HG03139 (cell line): ENCODE results near the gene CFAP100.

ENCODE experiments used
- ATAC-seq: cut with Tn5 transposase; IDR thresholded peaks from one replicate; pipeline ENCODE4 v1.9.1; 2021; ENCODE audit not compliant: unreplicated experiment

CFAP100 gene

DNA sequence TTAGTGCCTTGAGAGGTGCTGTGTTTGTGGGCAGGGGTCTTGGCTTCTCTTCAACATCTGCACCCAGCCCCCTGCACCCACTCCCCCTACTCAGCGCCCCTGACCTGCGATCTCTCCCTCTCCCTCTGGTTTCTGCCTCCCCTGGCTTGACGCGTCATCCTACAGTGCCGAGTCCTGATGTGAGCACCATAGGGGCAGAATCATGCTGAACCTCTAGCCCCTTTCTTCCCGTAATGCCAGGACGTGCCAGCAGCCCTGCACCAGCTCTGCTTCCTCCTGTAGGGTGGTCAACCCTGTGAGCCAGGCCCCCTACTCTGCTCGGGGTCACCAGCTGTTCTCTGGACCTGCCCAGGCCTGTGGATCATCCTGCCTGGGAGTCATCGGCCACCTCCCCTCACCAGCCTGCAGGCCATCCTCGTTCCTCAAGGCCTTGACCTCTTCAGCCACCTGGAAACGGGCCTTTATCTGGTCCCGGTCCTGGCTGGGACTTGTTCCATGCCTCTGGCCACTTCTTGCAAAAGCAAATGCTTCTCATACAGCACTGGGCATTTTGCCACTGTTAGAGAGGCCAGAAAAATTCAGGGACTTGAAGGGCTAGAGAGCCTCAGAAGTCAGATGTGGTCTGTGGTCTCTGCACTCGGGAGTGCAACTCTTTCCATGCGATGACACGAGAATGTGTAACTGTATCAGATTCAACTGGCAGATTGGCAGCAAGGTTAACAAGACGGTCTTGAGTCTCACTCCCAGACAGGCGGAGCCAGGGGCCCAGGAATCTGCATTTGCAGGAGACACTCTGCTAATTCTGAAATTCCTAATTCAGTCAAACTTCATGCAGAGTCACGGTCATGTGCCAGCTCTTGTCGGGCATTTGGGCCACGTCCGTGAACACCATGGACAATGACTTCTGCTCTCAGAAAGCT lies 20.8 kb upstream of the CFAP100 start:
- no peak for ATAC-seq

DNA sequence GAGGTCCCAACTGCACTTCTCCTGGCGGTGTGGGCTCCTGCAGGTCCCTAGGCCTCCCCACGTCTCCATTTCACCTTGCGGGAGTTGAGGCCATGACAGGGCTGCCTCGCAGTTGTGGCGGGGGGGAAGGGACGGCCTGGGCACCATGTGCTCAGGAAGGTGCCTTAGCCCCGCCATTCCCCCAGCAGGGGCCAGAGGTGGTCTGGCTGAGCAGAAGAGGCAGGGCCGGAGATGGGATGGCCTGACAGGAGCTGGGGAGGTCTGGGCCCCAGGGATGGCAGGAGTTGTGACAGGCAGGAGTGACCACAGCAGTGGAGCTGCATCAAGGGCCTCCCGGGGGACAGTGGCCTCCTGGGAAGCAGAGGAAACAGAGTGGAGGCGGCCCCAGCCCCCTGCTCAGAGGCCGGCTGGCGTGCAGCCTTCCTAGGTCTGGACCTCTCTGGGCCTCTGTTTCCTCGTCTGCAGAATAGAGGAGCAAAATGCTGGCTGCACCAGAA lies 18.8 kb upstream of the CFAP100 start:
- no peak for ATAC-seq

DNA sequence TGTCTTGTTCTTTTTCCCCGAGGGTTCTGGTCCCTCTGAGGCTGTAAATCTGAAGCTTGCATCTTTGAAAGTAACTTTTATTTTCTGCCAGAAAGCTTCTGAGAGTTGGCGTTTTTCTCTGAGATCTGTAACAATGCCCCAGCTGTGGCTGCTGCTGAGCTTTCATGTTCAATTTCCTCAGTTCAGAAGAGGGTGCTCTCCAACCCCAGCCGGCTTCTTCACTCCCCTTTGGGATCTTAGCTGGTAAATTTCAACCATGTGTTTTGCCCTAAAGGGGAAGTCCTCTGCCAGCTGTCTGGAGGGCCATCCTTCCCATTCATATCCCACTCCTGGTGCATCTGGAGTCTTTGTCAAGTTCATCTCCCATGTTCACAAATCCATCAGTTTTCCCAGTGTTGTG lies 18.3 kb upstream of the CFAP100 start:
- ATAC-seq: no peak

DNA sequence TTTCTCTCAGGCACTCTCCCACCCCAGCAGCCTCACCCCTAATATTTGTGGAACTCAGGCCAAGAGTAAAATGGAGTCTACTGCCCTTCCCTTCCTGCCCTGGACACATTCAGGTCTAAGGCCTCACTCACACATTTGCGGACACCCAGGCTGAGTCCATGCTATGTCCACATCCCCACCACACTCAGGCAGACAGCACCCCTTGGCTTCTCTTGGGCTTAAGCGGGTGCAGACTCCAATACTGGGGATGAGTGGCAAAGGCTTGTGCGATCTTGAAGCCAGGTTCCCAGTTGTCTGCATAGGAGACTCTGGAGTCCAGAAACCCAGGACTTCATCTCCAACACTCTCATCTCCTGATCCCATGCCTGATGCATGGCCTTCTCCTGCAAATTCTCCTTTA lies 17.5 kb upstream of the CFAP100 start:
- ATAC-seq: no peak

DNA sequence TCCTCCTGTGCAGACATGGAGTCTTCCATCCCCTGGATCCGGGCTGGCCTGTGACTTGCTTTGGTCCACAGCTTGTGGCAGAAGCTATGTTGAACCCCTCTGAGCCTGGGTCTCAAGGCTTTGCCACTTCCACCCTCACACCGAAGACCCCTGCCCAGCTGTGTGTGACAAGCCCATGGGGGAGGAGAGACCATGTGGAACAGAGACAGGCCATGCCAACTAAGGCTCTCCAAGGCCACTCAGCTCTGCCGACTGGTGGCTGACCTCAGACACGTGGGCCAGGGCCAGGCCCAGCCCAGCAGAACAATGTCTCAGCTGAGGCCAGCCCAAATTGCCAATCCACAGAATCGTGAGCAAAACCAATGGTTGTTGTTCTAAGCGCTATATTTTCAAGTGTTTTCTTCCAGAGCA lies 16.4 kb upstream of the CFAP100 start:
- no peak for ATAC-seq

DNA sequence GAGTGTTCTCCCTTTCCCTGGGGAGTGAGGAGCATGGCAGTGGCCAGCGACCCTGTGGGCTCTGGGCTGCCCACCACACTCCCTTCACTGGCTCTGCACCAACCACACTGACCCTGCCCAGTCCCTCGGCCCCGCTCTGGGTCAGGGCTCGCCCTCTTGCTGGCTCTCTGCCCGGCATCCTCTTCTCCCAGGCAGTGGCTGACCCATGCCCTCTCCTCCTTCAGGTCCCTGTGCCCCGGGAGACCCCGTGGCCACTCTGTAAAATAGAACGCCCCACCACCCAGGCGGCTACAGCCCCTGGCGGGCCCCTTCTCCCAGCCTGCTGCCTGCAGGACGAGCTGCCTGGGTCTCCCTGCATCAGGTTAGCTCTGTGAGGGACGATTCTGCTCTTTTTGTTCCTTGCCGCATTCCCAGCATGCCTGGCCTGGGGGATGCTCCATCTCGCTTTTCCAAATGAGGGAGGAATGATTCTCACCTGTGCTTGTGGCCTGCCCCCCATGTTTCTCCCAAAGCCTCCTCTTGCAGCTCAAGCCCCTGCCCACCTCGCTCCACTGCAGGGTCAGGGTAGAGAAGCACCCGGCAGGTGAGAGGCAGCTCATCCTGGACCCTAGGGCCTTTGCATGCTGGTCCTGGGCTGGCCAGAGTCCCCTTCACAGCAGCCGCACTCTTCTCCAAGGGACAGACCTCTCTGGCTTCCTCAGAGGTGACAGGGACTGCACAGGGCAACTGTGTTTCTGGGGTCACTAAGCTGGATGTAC lies 14.5 kb upstream of the CFAP100 start:
- no peak for ATAC-seq

DNA sequence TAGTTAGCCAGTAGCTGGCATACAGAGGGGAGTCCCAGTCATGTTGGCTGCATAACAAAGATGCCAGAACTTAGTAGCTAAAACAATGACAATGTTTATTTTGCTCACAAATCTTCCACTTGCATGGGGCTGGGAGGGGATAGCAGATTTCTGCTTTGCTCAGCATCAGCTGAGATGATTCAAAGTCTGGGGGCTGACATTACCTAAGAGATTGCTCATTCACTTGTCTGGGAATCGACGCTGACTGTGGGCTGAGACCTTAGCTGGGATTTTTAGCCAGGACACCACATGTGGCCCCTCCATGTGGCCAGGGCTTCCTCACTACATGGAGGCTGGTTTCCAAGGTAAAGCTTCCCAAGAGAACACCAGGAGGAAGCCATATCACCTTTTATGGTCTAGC lies 12.7 kb upstream of the CFAP100 start:
- no peak for ATAC-seq

DNA sequence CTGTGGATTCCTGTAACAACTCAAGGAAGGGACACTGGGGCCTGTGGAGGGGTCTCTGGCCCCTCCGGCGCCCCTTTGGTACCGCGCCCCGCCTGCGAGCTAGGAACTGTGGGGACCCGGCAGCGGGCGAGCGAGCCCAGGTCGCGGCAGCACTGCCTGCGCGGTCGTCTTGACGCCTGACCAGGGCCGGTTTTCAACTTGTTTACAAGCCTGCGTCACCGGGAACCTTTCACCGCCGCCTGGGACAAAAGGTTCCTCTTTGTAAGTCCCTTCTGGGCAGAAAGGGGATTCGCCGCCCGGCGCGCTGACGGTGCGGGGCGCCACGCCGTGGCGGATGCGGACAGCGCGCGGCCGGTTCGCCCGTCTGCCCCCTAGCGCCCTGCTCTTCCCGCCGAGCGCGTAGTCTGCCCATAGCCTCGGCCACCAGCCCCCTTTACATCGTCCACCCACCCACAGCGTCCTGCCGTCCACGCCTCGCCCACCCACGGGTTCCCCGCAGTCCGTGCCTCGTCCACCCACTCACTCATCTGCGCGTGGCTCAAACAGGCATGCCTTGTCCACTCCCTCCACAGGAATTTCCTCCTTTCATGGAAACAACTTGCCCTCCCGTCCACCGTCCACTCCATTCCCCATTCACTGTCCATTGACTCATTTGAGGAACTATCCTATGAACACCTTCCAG lies 5.5 kb upstream of the CFAP100 start:
- ATAC-seq: peak; percentile 61

DNA sequence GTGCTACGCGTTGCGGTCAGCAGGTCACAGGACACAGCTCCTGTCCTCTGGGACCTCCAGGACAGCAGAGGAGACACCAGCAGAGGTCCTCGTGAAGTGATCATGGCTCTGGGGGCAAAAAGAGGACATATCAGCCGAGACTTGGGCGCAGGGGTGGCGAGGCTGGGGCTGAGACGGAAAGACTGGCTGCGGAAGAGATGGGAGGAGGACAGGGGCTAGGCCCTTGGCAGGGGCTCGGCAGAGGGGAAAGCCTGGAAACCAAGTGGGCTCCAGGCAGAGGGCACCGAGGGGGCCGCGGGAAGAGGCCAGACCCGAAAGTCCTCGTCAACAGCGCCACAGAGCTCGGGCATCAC lies 4.9 kb upstream of the CFAP100 start:
- ATAC-seq: no peak

DNA sequence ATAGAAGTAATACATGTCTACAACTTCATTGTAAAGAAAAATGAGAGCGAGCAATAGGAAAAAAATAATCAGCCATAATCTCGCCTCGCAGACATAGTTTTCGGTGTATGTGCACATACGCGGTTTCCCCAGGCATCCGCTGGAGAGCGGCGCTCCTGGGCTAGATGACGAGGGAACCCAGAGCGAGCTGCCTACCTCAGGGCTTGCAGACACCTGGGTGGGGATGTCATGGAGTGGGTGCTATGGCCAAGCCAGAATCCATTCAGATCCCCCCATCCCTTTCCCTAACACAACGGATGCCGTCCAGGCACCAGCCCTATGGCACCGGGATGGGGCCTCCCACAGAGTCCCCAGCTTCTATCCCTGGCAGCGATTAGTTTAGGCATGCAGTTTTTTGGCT lies 4.5 kb upstream of the CFAP100 start:
- ATAC-seq: no peak

DNA sequence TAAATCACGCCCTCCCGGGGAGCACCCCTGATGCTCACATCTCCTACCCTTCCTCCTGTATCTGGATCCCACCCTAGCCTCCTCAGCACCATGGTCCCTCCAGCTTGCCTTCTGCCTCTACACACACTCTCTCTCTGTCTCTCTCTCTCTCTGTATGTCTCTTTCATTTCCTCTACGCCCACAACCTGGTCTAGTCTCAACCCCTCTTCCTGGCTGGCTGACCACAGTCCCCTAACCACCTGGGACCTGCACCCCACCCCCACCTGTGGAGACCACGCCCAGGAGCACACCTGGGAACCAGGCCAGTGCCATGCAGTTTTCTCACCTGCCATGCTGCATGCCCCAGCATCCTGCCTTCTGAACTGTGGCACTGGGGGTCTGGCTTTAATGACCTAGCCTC lies 4.0 kb upstream of the CFAP100 start:
- no peak for ATAC-seq

DNA sequence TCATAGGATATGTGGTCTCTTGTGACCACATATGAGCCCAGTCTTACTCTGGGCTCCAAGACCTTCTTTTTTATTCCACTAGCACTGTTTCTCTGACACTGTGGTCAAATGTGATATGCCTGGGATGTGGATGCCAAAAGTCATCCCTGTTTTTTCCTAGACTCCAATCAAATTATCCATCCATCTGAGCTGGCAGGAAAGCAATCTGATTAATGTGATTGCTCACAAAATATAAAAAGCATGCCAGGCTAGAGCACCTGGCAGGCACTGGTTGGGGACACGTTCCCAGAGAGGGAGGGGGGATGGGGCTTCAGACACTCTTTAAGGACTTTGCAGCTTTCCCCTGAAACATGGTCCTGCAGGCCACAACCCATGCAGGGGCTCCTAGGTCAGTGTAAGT lies 3.1 kb upstream of the CFAP100 start:
- ATAC-seq: no peak

DNA sequence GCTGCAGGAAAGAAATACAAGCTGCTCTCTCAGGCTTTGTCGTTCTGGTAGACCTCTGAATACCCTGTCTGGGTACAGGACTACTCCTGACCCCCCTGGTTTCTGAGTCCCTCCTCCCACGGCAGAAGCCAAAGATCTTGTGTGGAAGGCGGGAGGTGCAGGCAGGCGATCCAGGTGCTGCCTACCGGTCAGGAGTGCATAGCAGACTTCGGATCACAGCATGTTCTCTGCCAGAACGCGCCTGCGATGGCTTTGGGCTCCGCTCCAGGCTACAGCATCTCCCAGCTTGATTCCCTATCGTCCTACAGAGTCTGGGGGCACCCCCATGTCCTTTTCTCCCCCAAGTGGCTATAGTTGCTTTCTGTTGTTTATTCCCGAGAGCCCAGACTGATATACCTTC lies 2.5 kb upstream of the CFAP100 start:
- no peak for ATAC-seq

DNA sequence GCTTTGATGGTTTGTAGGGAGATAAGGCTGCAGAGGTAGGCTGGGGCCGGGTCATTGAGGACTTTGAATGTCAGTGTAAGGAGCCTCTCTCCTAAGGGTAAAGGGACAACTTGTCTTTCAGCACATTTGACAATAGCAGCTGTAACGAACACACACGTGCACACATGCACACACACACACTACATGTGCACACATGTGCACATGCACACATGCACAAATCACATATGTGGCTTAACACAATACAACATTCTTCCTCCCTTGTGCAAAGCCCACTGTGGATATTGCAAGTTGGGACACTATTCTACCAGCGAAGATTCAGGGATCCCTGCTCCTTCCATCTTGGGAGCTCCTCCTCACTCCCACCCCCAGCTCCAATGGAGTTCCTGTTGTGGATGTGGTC lies 1.1 kb upstream of the CFAP100 start:
- no peak for ATAC-seq

DNA sequence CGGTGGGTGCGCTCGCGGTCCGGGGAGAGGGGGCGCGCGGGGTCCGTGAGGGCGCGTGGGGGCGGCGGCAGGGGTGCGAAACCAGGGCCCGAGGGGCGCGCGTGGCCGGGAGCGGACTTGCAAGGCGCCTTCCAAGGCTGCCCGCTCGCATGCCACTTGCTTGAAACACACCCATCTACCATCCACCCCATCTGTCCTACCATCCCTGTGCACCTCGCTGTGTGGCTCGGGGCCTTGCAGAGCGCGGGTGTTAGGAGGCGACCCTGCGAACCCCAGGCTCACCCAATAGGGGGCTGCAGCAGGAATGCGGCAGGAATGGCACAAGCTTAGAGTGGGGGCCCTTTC lies 240 bp downstream of the CFAP100 start:
- no peak for ATAC-seq

DNA sequence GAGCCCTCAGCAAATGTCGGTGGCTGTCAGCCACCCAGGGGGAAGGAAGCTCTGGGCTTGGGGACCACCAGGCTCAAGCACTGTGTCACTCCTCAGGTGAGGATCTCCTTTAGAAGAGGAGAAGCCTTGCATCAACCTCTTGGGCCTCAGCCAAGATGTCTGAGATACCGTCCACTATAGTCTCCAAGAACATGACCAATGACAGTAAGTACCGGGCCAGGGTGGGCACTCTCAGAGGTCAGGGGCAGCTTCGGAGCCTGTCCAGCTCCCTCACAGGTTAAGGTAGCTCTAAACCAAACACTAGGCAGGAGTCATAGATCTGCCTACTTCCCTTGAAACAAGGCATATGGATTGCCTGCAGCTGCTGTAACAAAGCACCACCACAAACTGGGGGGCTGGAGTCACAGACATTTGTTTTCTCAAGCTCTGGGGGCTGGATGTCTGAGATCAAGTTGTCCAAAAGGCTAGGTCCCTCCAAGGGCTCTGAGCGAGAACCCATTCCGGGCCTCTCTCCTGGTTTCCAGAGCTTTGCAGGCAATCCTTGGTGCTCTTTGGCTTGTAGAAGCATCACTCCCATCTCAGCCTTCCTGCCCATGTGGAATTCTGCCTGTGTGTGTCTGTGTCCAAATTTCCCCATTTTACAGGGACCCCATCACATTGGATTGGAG lies 1.3 kb downstream of the CFAP100 start:
- ATAC-seq: no peak

DNA sequence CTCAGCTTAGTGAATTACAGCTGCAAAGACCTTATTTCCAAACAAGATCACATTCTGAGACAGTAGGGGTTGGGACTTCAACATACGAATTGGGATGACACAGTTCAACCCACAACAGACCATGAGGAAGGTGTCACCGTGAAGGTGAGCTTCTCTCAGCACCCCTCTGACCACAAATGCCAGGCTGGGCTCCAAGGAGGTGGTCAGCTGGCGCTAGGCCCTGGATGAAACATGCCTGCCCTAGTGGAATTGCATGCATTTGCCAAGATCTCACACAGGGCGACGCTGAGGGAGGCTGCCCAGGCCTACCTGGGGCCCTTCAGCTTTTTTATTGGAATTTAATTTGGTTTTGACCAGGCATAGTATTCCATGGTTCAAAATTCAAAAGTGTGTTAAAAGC lies 1.8 kb downstream of the CFAP100 start:
- no peak for ATAC-seq

DNA sequence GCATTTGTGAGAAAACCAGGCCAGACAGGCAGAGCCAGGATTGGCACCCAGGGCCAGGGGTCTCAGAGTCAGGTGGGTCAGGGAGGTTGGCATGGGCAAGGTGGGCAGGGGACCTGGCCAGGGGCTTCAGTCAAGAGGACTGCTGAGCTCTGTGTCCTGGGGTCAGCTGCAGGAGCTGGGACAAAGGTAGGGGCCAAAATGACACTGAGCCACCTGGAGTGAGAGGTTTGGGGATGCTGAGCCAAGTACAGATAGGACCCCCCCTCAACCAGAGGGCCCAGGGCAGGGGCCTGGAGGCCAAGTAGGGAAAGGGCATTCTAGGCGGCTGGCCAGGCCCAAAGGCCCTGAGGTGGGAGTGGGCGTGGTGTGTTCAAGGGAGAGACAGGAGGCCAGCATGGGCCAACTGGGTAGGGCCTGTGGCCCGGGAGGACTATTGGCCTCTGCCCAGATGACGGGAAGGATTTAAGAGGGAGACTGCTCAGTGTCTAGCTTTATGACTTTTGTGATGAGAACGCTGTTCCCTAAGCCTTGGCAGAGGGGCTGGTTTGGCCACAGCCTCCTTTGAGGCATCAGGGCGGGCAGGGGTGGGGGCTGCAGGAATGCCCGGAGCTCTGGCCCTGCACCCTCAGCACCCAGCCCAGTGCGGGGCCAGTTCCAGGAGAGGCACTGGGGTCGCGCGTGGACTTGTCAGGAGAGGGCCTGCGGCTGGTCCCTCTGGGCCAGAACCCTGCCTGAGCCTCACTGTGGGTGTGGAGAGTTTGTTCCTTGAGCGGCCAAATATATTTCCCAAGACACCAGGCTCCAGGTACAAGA lies 3.1 kb downstream of the CFAP100 start:
- no peak for ATAC-seq

DNA sequence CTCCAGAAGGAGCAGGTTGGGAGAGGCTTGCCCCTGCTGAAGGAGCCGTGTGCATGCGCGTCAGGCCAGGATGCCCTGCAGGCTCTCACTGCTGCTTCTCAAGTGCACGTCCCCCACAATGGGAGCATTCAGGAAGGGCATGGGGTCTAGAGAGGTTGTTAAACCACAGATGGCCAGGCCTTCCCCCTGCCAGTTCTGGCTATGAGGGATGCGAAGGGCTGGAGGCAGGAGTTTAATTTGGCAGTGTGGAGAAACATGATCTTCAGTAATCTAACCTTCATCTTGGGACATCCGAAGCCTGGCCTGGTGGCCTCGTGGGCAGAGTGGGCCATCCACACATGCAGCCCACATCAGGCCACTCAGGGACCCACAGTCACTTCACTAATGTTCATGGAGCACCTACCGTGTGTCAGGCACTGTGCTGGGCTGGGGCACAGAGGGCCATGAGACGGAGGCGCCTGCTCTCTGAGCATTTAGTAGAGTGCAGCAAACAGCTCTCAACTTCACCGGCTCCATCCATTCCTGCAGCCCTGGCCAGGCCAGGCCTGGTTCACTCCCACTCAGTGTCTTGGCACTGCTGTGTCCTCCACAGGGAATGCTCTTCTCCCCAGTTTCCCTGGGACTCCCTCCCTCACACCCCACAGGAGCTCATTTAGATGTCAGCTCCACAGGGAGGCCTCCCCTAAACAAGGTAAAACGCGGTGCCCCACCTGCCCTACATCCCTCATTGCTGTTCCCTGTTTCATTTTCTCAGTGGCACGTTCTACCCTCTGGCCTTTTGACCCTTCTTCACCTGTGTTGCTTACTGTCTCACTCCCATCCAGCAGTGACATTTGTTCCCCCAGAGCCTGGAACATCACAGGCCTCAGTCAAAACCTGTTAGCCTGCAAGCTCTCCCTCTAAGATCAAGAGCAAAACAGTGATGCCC lies 4.0 kb downstream of the CFAP100 start:
- ATAC-seq: no peak
